GM19193 (cell line): Measurements from ENCODE around the gene FIBCD1.

Experiments used
- POLR2A ChIP-seq: IDR thresholded peaks from 4 replicates; pipeline ENCODE4 v1.6.1; 2011; ENCODE audit not compliant: insufficient read depth, insufficient read length; ENCODE audit errors: extremely low read depth

FIBCD1 gene

GRCh38 chr9:130893341-130894101 is 45.5 kb downstream of the FIBCD1 start:
- no peak for TF ChIP-seq POLR2A

- no peak for TF ChIP-seq POLR2A
Observed at GRCh38 chr9:130892477-130893304, 46.4 kb downstream of the FIBCD1 start.

GRCh38 chr9:130891688-130892476 is 47.2 kb downstream of the FIBCD1 start:
- TF ChIP-seq POLR2A, result no peak

- no peak for TF ChIP-seq POLR2A
Observed at GRCh38 chr9:130890870-130891687, 48.0 kb downstream of the FIBCD1 start.

- TF ChIP-seq POLR2A, result no peak
Observed at GRCh38 chr9:130890124-130890523, 48.9 kb downstream of the FIBCD1 start.

- no peak for TF ChIP-seq POLR2A
Observed at GRCh38 chr9:130888146-130888885, 50.7 kb downstream of the FIBCD1 start.

GRCh38 chr9:130887494-130888144 is 51.4 kb downstream of the FIBCD1 start:
- no peak for TF ChIP-seq POLR2A

- no peak for TF ChIP-seq POLR2A
Observed at GRCh38 chr9:130886981-130887380, 52.1 kb downstream of the FIBCD1 start.

GRCh38 chr9:130885484-130886375 is 53.3 kb downstream of the FIBCD1 start:
- no peak for TF ChIP-seq POLR2A

GRCh38 chr9:130884542-130885483 is 54.2 kb downstream of the FIBCD1 start:
- no peak for TF ChIP-seq POLR2A

- TF ChIP-seq POLR2A, result no peak
Observed at GRCh38 chr9:130884111-130884531, 54.9 kb downstream of the FIBCD1 start.
